ENCODE measurements around the gene KRTAP4-8. TPM values are rescaled to one million over a fixed set of nuclear protein-coding genes. Genes with fewer than 3 reads are reported as not detected.

The KRTAP4-8 gene
- total RNA-seq: not detected in 2 replicates

DNA sequence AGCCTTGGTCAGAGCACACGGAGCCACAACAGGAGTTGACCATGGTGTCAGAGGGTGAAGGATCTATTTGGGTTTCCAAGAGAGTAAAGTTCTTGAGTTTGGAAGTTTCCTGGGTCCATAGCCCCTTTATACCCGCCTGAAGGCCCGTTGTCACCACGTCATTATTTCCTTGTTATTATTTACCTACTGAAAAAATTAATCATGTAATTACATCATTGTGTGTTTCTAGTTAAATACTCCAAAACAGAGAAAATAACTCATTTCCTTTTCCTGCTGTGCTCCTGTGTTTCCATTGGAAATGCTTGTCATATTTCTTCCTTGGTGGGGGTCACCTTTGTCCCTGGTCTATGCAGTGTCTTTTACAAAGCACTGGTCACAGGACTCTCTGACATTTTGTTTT, at the start of gene KRTAP4-8:
Gene KRTAP4-8, minus strand, starts transcription at position 101 of the 400 bp plus-strand sequence. Its CDS starts 58 bp downstream, at position 43.

GRCh38 chr17:41140360-41141131, 42.6 kb upstream of the KRTAP4-8 start, which contains the start of gene KRTAP4-6:
Gene KRTAP4-6, minus strand, starts transcription at chr17:41140544. Its CDS starts 57 bp downstream, at chr17:41140487.

GRCh38 chr17:41123991-41124371, 26.0 kb upstream of the KRTAP4-8 start, which contains the start of gene KRTAP4-12:
Gene KRTAP4-12, minus strand, starts transcription at chr17:41124182. Its CDS starts 60 bp downstream, at chr17:41124122.

DNA sequence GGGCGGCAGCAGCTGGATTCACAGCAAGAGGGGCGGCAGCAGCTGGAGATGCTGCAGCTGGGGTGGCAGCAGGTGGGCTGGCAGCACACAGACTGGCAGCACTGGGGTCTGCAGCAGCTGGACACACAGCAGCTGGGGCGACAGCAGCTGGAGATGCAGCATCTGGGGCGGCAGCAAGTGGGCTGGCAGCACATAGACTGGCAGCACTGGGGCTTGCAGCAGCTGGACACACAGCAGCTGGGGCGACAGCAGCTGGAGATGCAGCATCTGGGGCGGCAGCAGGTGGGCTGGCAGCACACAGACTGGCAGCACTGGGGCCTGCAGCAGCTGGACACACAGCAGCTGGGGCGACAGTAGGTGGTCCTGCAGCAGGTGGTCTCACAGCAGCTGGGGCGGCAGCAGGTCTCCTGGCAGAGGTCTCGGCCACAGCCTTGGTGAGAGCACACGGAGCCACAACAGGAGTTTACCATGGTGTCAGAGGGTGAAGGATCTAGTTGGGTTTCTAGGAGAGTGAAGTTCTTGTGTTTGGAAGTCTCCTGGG, 20.0 kb upstream of the KRTAP4-8 start, which contains the start of gene KRTAP4-11:
Gene KRTAP4-11, minus strand, starts transcription at position 528 of the 541 bp plus-strand sequence. Its CDS starts 58 bp downstream, at position 470.

DNA sequence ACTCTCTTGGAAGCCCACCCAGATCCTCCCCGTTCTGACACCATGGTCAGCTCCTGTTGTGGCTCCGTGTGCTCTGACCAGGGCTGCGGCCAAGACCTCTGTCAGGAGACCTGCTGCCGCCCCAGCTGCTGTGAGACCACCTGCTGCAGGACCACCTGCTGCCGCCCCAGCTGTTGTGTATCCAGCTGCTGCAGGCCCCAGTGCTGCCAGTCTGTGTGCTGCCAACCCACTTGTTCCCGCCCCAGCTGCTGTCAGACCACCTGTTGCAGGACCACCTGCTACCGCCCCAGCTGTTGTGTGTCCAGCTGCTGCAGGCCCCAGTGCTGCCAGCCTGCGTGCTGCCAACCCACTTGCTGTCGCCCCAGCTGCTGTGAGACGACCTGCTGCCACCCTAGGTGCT, 7.4 kb upstream of the KRTAP4-8 start, which contains the start of gene KRTAP4-9:
Gene KRTAP4-9, plus strand, starts transcription at position 43 of the 400 bp plus-strand sequence. Its CDS starts 0 bp downstream, at position 43.

GRCh38 chr17:41101586-41102259, 3.8 kb upstream of the KRTAP4-8 start, which contains the start of gene KRTAP4-16:
Gene KRTAP4-16, minus strand, starts transcription at chr17:41102209. Its CDS starts 0 bp downstream, at chr17:41102209.

GRCh38 chr17:41084100-41084856, 13.7 kb downstream of the KRTAP4-8 start, which contains the start of gene KRTAP4-7:
Gene KRTAP4-7, plus strand, starts transcription at chr17:41084150. Its CDS starts 57 bp downstream, at chr17:41084207.

DNA sequence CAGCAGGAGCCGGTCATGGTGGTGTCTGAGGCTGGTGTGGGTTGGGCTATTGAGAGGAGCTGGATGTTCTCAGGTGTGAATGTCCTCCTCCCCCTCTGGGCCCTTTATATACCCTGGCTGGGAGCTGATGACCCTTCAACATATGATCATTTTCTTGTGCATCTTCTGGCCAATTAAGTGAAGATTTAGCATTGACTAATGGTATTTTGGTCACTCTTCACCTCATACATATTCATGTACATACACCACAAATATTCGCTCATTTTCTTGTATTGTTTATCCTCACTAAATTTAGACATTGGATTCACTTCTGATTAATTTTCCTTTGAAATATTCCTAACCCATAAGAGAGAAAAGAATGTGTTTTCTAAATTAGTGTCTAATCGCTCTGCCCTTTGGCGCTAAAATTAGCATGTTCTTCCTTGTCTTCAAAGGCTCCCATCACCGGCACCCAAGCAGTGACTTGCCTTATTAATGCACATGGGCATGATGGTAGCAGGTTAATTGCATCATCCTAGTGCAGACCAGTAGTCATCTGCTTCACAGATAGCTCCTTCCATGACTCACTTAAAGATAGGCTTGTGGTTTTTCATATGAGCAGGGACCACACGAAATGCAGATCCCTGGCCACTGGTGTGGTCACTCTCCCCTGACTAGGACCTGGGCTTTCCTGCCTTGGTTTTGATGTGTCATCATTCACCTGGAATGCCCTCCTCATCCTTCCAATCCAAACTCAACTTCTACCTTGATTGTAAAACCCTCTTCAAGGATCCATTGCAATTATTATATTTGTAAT, 31.9 kb downstream of the KRTAP4-8 start, which contains the start of gene KRTAP2-4:
Gene KRTAP2-4, minus strand, starts transcription at position 51 of the 796 bp plus-strand sequence. Its CDS starts 34 bp downstream, at position 17.

GRCh38 chr17:41060052-41060604, 37.8 kb downstream of the KRTAP4-8 start, which contains the start of gene KRTAP2-3:
Gene KRTAP2-3, minus strand, starts transcription at chr17:41060114. Its CDS starts 64 bp downstream, at chr17:41060050.

DNA sequence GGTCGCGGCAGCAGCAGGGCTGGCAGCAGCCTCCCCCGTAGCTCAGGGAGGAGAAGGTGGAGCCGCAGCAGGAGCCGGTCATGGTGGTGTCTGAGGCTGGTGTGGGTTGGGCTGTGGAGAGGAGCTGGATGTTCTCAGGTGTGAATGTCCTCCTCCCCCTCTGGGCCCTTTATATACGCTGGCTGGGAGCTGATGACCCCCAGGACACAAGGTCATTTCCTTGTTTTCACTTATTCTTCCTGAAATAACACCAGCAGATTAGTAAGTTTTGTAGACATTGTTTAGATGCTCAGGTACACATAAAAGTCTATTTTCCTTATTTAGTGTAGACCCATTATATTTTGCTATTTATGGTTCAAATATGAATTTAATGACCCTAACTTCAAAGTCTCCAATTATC, 42.8 kb downstream of the KRTAP4-8 start, which contains the start of gene KRTAP2-2:
Gene KRTAP2-2, minus strand, starts transcription at position 101 of the 400 bp plus-strand sequence. Its CDS starts 19 bp downstream, at position 82.

Other genes starting within 250 kb of the KRTAP4-8 start
- gene KRT12, start 230.9 kb downstream of the KRTAP4-8 start, total RNA-seq: not detected in 2 replicates
- not detected in 2 replicates for gene KRT20, start 212.9 kb downstream of the KRTAP4-8 start, total RNA-seq
- gene KRT23, start 160.5 kb downstream of the KRTAP4-8 start, total RNA-seq: 7.2 and 148 TPM in 2 replicates
- gene KRT39, start 131.2 kb downstream of the KRTAP4-8 start, total RNA-seq: not detected in 2 replicates
- gene KRT40, start 113.8 kb downstream of the KRTAP4-8 start, total RNA-seq: not detected in 2 replicates
- gene KRTAP3-3, start 104.0 kb downstream of the KRTAP4-8 start, total RNA-seq: not detected in 2 replicates
- gene KRTAP3-2, start 98.2 kb downstream of the KRTAP4-8 start, total RNA-seq: not detected in 2 replicates
- gene KRTAP3-1, start 89.0 kb downstream of the KRTAP4-8 start, total RNA-seq: not detected in 2 replicates
- gene KRTAP1-5, start 70.9 kb downstream of the KRTAP4-8 start, total RNA-seq: 0.24 TPM in 1 of 2 replicates, not detected in the other
- not detected in 2 replicates for gene KRTAP1-4, start 67.9 kb downstream of the KRTAP4-8 start, total RNA-seq
- gene KRTAP1-3, start 63.3 kb downstream of the KRTAP4-8 start, total RNA-seq: not detected in 2 replicates
- gene KRTAP1-1, start 56.7 kb downstream of the KRTAP4-8 start, total RNA-seq: 0.24 TPM in 1 of 2 replicates, not detected in the other
- not detected in 2 replicates for gene KRTAP2-1, start 50.8 kb downstream of the KRTAP4-8 start, total RNA-seq
- gene KRTAP2-2, start 42.9 kb downstream of the KRTAP4-8 start, total RNA-seq: not detected in 2 replicates
- gene KRTAP2-3, start 38.0 kb downstream of the KRTAP4-8 start, total RNA-seq: 2.9 TPM in 1 of 2 replicates, not detected in the other
- gene KRTAP2-4, start 32.3 kb downstream of the KRTAP4-8 start, total RNA-seq: not detected in 2 replicates
- not detected in 2 replicates for gene KRTAP4-7, start 14.0 kb downstream of the KRTAP4-8 start, total RNA-seq
- not detected in 2 replicates for gene KRTAP4-16, start 4.1 kb upstream of the KRTAP4-8 start, total RNA-seq
- not detected in 2 replicates for gene KRTAP4-9, start 7.2 kb upstream of the KRTAP4-8 start, total RNA-seq
- not detected in 2 replicates for gene KRTAP4-11, start 20.2 kb upstream of the KRTAP4-8 start, total RNA-seq
- gene KRTAP4-12, start 26.0 kb upstream of the KRTAP4-8 start, total RNA-seq: not detected in 2 replicates
- gene KRTAP4-6, start 42.4 kb upstream of the KRTAP4-8 start, total RNA-seq: not detected in 2 replicates
- gene KRTAP4-5, start 51.7 kb upstream of the KRTAP4-8 start, total RNA-seq: not detected in 2 replicates
- gene KRTAP4-4, start 62.6 kb upstream of the KRTAP4-8 start, total RNA-seq: not detected in 2 replicates
- not detected in 2 replicates for gene KRTAP4-3, start 70.1 kb upstream of the KRTAP4-8 start, total RNA-seq
- gene KRTAP4-2, start 80.1 kb upstream of the KRTAP4-8 start, total RNA-seq: not detected in 2 replicates
- gene KRTAP4-1, start 86.8 kb upstream of the KRTAP4-8 start, total RNA-seq: not detected in 2 replicates
- gene KRTAP9-1, start 91.7 kb upstream of the KRTAP4-8 start, total RNA-seq: not detected in 2 replicates
- not detected in 2 replicates for gene KRTAP9-2, start 128.5 kb upstream of the KRTAP4-8 start, total RNA-seq
- not detected in 2 replicates for gene KRTAP9-3, start 134.3 kb upstream of the KRTAP4-8 start, total RNA-seq
- not detected in 2 replicates for gene KRTAP9-8, start 139.9 kb upstream of the KRTAP4-8 start, total RNA-seq
- gene KRTAP9-4, start 151.5 kb upstream of the KRTAP4-8 start, total RNA-seq: not detected in 2 replicates
- not detected in 2 replicates for gene KRTAP9-9, start 157.2 kb upstream of the KRTAP4-8 start, total RNA-seq
- gene KRTAP9-6, start 167.2 kb upstream of the KRTAP4-8 start, total RNA-seq: not detected in 2 replicates
- gene KRTAP9-7, start 177.6 kb upstream of the KRTAP4-8 start, total RNA-seq: not detected in 2 replicates
- not detected in 2 replicates for gene KRTAP29-1, start 204.7 kb upstream of the KRTAP4-8 start, total RNA-seq
- not detected in 2 replicates for gene KRTAP16-1, start 211.2 kb upstream of the KRTAP4-8 start, total RNA-seq
- gene KRTAP17-1, start 217.6 kb upstream of the KRTAP4-8 start, total RNA-seq: 0.24 TPM in 1 of 2 replicates, not detected in the other

All from tracheal epithelial cell (primary cell).